Activated naive CD8-positive, alpha-beta T cell treated with anti-CD3 and anti-CD28 coated beads, Interleukin-2, amount 50 U/mL, for 24 hours (primary cell): ENCODE measurements around the gene NXPE3.

Source experiments
- ATAC-seq: fragments of 150-1000 bp; cut with Tn5 transposase; one replicate; pipeline ENCODE4 v1.10.0; 2021
- DNase-seq: peaks from one replicate; pipeline ENCODE4 v3.0.0; 2021
- H3K27ac Mint-ChIP-seq: one replicate; pipeline ENCODE4 v1.8.0; 2021; ENCODE audit warnings: mild to moderate bottlenecking, mixed read lengths
- H3K27me3 Mint-ChIP-seq: one replicate; pipeline ENCODE4 v1.8.0; 2021; ENCODE audit warnings: mixed read lengths
- H3K36me3 Mint-ChIP-seq: one replicate; pipeline ENCODE4 v1.8.0; 2021; ENCODE audit warnings: low read depth, mixed read lengths
- H3K4me1 Mint-ChIP-seq: one replicate; pipeline ENCODE4 v1.8.0; 2021; ENCODE audit warnings: mixed read lengths
- H3K4me3 Mint-ChIP-seq: one replicate; pipeline ENCODE4 v1.8.0; 2021; ENCODE audit warnings: mild to moderate bottlenecking, moderate library complexity, mixed read lengths
- H3K9me3 Mint-ChIP-seq: one replicate; pipeline ENCODE4 v1.8.0; 2021; ENCODE audit warnings: mixed read lengths

NXPE3 gene

DNA sequence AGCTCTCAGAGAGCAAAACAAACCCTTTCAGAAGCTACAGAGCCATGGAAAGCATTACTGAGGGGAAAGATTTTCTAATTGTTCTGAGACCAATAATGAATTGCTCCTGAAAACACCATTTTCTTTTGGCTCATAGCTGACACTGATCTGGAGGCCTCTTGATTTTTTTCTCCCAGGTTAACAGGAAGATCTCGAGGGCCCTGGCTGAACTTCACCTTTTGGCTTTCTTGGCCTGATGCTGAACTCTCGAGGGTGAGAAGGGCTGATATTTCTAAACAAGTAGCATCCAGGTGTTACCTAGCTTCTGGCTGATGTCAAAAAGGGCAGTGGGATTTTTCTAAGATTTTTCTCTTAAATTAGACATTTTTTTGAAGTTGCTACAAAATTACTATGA lies 50.4 kb downstream of the NXPE3 start:
- Mint-ChIP-seq H3K9me3 (no peaks in the 10 kb centered on the region), H3K27ac (peak overlapping the region; percentile 99), H3K4me1 (peaks cover 91% of the 10 kb centered on the region), H3K27me3 (no peaks in the 10 kb centered on the region), H3K36me3 (peaks cover 45% of the 10 kb centered on the region), H3K4me3 (peak overlapping the region; percentile 98)
- no peak for ATAC-seq
- DNase-seq, result no peak

DNA sequence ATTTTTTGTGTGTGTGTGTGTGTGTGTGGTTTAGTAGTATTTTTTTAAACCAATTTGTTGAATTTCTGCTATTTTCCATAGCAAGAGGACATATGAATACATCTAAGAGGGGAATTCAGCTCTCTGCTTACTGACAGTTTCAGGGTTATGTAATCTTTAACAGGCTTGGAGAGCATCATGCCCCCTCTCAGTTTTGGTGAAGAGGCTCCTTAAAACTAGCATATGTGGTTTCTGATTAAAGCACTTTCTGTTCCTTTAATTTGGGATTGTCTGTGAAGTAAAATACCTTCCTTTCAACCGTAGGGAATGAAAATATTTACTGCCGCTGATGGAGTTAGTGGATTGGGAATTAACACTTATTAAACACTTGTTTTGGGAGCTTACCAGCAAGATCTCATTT lies 50.9 kb downstream of the NXPE3 start:
- H3K27me3 Mint-ChIP-seq, result no peaks in the 10 kb centered on the region
- DNase-seq, result no peak

DNA sequence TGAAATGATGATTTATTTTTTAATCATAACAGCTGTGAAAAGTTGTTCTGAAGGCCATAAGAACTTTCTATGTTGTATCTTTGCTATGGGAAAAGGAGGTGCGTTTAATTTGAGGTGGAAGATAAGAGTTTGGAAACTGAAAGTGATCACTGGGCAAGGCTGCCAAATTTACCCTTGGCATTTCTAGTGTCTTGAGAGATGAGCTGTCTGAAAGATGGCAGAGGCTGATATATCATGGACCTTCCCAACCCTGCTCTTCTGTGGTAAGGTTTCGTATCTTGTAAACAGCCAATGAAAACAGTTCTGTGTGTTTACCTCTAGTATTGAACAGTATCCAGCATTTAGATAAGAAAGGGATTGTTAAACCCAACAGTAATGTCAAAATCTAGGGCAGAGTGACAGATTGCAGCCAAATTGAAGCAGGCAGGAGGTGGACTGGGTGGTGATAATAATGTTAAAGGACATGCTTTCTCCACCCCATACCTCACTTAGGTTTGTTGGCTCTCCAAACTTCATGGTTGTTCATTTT lies 54.5 kb downstream of the NXPE3 start:
- Mint-ChIP-seq H3K4me3 (peak overlapping the region; percentile 10), H3K36me3 (peaks cover 65% of the 10 kb centered on the region), H3K4me1 (peaks cover 89% of the 10 kb centered on the region), H3K27me3 (no peaks in the 10 kb centered on the region), H3K9me3 (no peaks in the 10 kb centered on the region), H3K27ac (peak overlapping the region; percentile 50)
- ATAC-seq (peak; percentile 53), DNase-seq (no peak)

More for the DNA sequence above, 50.9 kb downstream of the NXPE3 start:
- Mint-ChIP-seq H3K9me3 (no peaks in the 10 kb centered on the region), H3K27ac (peak overlapping the region; percentile 99), H3K4me1 (peaks cover 91% of the 10 kb centered on the region), H3K36me3 (peaks cover 47% of the 10 kb centered on the region), H3K4me3 (peak overlapping the region; percentile 98)
- no peak for ATAC-seq

DNA sequence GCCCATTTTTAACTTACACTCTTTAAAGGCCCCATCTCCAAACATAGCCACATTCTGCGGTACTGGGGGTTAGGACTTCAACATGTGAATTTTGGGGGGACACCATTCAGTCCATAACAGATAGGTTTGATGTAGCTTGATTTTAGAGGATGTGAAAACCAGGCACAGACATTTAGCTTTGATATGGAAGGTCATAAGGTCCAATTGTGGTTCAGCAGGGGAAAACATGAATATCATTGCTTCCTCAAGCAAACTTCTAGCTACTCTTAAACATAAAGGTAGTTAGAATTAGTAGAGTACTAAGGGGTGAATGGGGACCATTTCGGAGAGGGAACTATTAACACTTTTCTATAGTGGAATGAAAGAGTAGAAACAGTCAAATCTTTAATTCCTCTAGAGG lies 56.7 kb downstream of the NXPE3 start:
- no peaks in the 10 kb centered on the region for H3K9me3 Mint-ChIP-seq
- H3K4me1 Mint-ChIP-seq, result peaks cover 76% of the 10 kb centered on the region
- no peak for DNase-seq
- no peak for ATAC-seq
- H3K27me3 Mint-ChIP-seq, result no peaks in the 10 kb centered on the region
- no peak overlapping the region for H3K4me3 Mint-ChIP-seq
- H3K27ac Mint-ChIP-seq, result peak overlapping the region; percentile 41
- peaks cover 63% of the 10 kb centered on the region for H3K36me3 Mint-ChIP-seq

DNA sequence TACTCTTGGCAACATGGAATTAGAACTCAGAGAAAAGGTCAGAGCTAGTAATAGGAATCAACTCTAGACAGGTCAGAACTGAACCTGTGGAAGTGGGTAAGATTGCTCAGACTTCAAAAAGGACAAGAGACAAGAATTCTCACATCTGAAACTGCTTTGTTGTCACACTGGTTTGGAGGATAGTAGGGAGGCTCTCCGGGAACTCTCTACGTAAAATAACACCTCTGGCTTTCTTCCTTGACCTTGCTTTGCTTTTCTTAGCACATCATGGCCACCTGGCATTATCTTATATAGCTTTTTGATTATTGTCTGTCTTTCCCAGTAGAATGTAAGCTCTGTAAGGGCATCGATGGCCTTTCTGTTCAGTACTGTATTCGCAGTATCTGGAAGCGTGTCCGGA lies 57.1 kb downstream of the NXPE3 start:
- H3K4me3 Mint-ChIP-seq, result no peak overlapping the region
- H3K27ac Mint-ChIP-seq, result no peak overlapping the region
- peaks cover 64% of the 10 kb centered on the region for H3K36me3 Mint-ChIP-seq
- DNase-seq, result no peak
- no peaks in the 10 kb centered on the region for H3K9me3 Mint-ChIP-seq
- no peak for ATAC-seq
- peaks cover 71% of the 10 kb centered on the region for H3K4me1 Mint-ChIP-seq
- H3K27me3 Mint-ChIP-seq, result no peaks in the 10 kb centered on the region

DNA sequence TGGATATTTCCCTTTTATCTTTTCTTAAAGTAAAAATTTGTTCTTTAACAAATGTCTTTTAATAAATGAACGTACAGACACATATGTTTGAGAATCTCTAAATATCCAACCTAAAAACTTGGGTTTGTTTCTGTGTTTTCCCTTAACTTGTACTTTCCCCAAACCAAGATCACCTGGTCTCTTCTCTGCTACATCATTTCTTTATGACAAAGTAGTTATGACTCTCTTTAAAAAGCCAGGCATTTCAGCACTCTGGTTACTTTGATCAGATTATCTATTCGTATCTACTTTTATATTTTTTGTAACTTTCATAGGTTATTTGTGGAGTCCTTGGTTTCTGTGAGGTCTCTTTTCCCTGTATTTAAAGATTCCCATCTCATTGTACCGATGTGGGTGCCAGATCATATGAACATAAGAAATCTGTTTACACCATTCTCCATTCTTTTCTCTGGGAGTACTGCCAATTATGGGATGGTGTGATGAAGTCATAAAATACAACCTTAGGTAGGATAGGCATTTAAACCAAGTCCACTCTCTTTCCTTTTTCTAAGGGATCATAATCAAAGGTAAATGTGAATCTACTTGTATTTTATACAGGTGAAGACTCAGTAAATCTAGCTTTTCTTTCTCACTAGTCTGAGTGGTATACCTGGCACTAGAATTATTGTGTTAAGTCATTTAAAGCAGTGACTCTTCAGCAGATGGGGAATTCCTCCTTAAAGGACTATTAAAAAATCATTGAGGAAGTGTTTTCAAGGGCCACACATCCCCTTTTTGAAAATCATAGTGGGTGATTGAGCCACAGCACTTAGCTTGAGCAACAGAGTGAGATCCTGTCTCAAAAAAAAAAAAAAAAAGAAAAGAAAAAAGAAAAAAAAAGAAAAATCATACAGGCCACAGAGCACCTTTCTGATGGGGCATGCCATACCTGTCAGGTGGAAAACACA lies 57.9 kb downstream of the NXPE3 start:
- ATAC-seq (no peak), DNase-seq (no peak)
- no peak overlapping the region for H3K4me3 Mint-ChIP-seq
- H3K36me3 Mint-ChIP-seq, result peaks cover 63% of the 10 kb centered on the region
- no peaks in the 10 kb centered on the region for H3K27me3 Mint-ChIP-seq
- peaks cover 63% of the 10 kb centered on the region for H3K4me1 Mint-ChIP-seq
- H3K9me3 Mint-ChIP-seq, result peaks cover 2% of the 10 kb centered on the region
- peak overlapping the region; percentile 0 for H3K27ac Mint-ChIP-seq

DNA sequence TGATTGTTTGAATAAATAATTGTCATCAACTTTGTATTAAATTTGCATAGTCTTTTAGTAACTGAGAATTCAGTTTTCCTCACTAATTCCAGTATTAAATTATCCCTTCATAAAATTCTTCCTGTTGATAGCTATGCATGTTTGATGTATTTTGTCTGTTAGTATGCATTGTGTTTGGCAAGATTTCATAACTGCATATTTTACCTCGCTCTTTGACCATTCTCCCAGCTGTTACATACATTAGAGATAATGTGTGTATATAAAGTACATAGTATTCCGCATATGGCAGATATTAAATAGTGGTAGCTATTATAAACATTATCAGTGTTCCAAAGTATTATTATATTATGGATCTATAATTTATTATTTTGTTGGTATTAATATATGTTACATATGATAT lies 59.7 kb downstream of the NXPE3 start:
- Mint-ChIP-seq H3K4me1 (peaks cover 50% of the 10 kb centered on the region), H3K36me3 (peaks cover 58% of the 10 kb centered on the region), H3K27me3 (no peaks in the 10 kb centered on the region), H3K4me3 (no peak overlapping the region), H3K9me3 (peaks cover 8% of the 10 kb centered on the region), H3K27ac (no peak overlapping the region)
- ATAC-seq (no peak), DNase-seq (no peak)

DNA sequence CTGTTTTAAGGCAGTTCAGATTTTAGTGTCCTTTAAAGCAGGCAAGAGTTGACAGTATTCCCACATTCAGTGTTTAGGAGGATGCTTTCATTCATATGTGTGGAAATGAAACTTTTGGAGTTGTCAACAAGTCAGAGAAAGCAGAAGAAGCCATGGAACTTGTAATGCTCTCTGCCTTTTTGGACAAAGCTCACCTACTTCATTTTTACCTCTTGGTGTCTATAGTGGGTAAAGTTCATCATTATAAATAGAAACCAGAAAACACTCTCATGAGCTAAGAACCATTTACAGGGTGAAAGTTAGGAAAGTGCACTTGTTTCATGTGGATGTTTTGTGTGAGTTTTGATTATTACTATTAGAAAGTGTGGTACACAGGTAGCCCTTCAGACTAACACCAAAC lies 61.1 kb downstream of the NXPE3 start:
- Mint-ChIP-seq H3K27ac (no peak overlapping the region), H3K4me1 (peaks cover 36% of the 10 kb centered on the region)
- no peak for ATAC-seq

DNA sequence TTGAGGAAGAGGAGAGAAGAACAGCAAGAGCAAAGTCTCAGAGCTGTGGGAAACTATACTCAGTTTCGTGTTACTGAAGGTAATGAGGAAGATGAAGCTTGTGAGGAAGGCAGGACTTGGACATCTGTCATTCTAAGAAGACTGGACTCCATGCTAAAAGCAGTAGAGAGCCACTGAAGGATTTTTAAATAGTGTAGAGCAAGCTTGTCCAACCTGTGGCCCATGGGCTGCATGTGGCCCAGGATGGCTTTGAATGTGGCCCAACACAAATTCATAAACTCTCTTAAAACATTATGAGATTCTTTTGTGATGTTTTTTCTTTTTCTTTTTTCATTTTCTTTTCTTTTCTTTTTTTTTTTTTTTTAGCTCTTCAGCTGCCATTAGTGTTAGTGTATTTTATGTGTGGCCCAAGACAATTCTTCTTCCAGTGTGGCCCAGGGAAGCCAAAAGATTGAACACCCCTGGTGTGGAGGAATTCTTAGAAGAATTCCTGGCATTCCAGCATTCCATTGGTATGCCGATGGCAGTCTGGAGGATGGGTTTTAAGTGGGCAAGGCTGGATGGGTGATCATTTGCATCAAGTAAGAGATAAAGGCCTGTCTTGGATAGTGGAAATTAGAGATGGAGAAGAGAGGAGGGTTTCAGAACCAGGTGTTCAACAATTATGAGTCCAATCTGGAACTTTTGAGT lies 63.4 kb downstream of the NXPE3 start:
- Mint-ChIP-seq H3K4me3 (no peak overlapping the region), H3K27ac (no peak overlapping the region), H3K36me3 (peaks cover 45% of the 10 kb centered on the region), H3K4me1 (peaks cover 15% of the 10 kb centered on the region), H3K9me3 (peaks cover 8% of the 10 kb centered on the region), H3K27me3 (no peaks in the 10 kb centered on the region)
- ATAC-seq (no peak), DNase-seq (no peak)

More for the DNA sequence above, 61.1 kb downstream of the NXPE3 start:
- H3K9me3 Mint-ChIP-seq, result peaks cover 8% of the 10 kb centered on the region
- H3K27me3 Mint-ChIP-seq, result no peaks in the 10 kb centered on the region
- H3K36me3 Mint-ChIP-seq, result peaks cover 54% of the 10 kb centered on the region
- no peak overlapping the region for H3K4me3 Mint-ChIP-seq
- no peak for DNase-seq

DNA sequence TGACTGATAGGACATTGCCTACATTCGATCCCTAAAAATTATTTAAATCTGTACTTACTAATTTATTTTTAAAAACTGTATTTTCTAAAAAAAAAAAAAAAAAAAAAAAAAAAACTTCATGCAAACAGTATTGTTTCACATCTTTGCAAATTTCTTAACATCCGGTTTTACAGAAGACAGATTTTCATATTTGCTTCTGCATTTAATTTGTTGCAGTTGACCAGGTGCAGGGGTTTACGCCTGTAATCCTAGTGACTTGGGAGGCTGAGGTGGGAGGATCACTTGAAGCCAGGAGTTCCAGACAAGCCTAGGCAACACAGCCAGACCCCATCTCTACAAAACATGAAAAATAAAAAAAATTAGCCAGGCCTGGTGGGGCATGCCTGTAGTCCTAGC lies 63.9 kb downstream of the NXPE3 start:
- H3K36me3 Mint-ChIP-seq, result peaks cover 43% of the 10 kb centered on the region

DNA sequence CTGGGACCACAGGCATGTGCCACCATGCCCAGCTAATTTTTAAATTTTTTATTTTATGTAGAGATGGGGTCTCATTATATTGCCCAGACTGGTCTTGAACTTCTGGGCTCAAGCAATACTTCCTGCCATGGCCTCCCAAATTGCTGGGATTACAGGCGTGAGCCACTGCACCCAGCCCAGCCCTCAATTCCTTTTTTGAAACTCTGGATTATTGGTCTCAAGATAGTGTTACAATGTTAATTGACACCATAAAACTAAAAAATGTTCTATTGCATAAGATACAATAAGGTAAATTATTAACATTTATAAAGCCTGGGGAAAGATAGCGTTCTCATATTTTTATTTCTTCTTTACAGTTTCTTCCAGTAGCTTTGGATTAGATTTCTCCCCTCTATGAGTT lies 66.4 kb downstream of the NXPE3 start:
- Mint-ChIP-seq H3K4me1 (peaks cover 18% of the 10 kb centered on the region), H3K9me3 (peaks cover 8% of the 10 kb centered on the region), H3K36me3 (peaks cover 40% of the 10 kb centered on the region), H3K27ac (no peak overlapping the region), H3K4me3 (no peak overlapping the region), H3K27me3 (no peaks in the 10 kb centered on the region)
- ATAC-seq (no peak), DNase-seq (no peak)

More for the DNA sequence above, 63.9 kb downstream of the NXPE3 start:
- Mint-ChIP-seq H3K27me3 (no peaks in the 10 kb centered on the region), H3K27ac (no peak overlapping the region), H3K4me1 (peaks cover 15% of the 10 kb centered on the region), H3K4me3 (no peak overlapping the region), H3K9me3 (peaks cover 8% of the 10 kb centered on the region)
- ATAC-seq (no peak), DNase-seq (no peak)

DNA sequence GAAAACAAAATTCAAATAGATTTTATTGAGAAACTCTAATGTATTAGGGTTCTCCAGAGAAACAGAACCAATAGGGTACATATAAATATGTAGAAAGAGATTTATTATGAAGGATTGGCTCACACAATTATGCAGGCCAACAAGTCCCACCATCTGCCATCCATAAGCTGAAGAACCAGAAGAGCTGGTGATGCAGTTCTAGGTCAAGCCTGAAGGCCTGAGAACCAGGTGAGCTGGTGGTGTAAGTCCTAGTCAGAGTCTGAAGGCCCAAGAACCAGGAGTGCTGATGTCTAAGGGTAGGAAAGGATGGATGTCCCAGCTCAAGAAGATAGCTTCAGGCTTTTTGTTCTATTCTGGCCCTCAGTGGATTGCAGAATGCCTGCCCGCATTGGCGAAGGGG lies 67.7 kb downstream of the NXPE3 start:
- H3K36me3 Mint-ChIP-seq, result peaks cover 47% of the 10 kb centered on the region
- peaks cover 30% of the 10 kb centered on the region for H3K4me1 Mint-ChIP-seq
- H3K27me3 Mint-ChIP-seq, result no peaks in the 10 kb centered on the region
- no peak for ATAC-seq
- no peak overlapping the region for H3K27ac Mint-ChIP-seq
- DNase-seq, result no peak
- H3K9me3 Mint-ChIP-seq, result peaks cover 8% of the 10 kb centered on the region
- H3K4me3 Mint-ChIP-seq, result no peak overlapping the region

DNA sequence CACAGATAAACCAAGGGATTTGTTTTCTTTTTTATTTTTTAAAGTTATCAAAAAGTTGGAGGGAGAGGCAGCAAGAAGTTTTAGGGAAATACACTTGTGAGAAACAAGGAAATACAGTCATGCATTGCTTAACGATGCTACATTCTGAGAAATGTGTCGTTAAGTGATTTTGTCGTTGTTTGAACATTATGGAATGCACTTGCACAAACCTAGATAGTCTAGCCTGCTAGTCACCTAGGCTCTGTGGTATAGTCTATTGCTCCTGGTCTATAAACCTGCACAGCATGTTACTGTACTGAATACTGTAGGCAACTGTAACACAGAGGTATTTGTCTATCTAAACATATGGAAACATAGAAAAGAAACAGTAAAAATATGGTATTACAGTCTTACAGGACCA lies 68.3 kb downstream of the NXPE3 start:
- Mint-ChIP-seq H3K27me3 (no peaks in the 10 kb centered on the region), H3K9me3 (peaks cover 3% of the 10 kb centered on the region), H3K4me3 (no peak overlapping the region), H3K4me1 (peaks cover 36% of the 10 kb centered on the region), H3K27ac (no peak overlapping the region), H3K36me3 (peaks cover 49% of the 10 kb centered on the region)
- no peak for DNase-seq
- no peak for ATAC-seq

DNA sequence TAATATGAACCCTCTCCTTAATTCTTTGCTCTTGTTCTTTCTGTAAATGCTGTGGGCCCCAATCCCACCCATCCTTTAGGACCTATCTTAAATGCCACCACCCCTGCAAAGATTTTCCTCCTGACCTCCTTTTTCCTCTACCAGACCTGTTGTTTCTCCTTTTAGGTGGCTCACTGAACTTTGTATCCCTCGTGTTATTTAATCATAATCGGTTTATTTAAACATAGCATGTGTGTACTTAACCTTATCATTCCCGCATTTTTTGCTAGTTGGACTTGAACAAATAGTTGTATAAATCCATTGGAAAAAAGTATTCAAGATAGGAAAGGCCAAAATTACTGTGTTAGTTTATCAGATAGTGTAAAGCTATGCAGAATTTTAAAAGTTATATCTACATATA lies 69.3 kb downstream of the NXPE3 start:
- peak overlapping the region; percentile 99 for H3K4me3 Mint-ChIP-seq
- H3K4me1 Mint-ChIP-seq, result peaks cover 43% of the 10 kb centered on the region
- H3K36me3 Mint-ChIP-seq, result peaks cover 51% of the 10 kb centered on the region
- H3K27me3 Mint-ChIP-seq, result no peaks in the 10 kb centered on the region
- peak overlapping the region; percentile 67 for H3K27ac Mint-ChIP-seq
- no peaks in the 10 kb centered on the region for H3K9me3 Mint-ChIP-seq
- ATAC-seq, result no peak
- DNase-seq, result no peak
